ENCODE results near the gene NAV2.

Gene NAV2

DNA sequence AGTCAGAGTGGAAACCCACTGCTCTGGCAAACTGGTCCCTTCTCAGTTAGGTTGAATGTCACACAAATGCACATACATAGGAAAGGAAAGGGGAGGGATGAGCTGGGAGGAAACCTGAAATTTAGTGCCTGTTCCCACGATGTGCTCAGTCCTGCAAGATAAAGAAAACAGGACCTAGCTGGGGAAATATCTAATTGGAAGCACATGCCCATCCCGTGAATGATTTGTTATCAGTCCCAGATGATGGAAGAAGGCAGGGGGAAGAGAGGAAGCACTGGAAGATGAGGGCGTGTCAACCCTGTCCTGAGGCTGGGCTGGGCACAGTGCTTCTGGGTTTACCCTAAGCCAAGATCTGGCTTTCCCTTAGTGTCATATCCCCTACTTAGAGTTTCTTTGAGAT, 173.9 kb downstream of the NAV2 start:
- TF ChIP-seq ISL1 (CRISPR knock-in tag; IDR thresholded peaks at IDR 0.05), result no peak
- peak; percentile 43; the same call in 1 of the 2 replicates for TF ChIP-seq TCF4 (CRISPR knock-in tag; IDR thresholded peaks at IDR 0.05; ENCODE audit: borderline replicate concordance)
- no peak for TF ChIP-seq ESRRG (CRISPR knock-in tag; IDR thresholded peaks at IDR 0.05)
- ATAC-seq, result no peak

DNA sequence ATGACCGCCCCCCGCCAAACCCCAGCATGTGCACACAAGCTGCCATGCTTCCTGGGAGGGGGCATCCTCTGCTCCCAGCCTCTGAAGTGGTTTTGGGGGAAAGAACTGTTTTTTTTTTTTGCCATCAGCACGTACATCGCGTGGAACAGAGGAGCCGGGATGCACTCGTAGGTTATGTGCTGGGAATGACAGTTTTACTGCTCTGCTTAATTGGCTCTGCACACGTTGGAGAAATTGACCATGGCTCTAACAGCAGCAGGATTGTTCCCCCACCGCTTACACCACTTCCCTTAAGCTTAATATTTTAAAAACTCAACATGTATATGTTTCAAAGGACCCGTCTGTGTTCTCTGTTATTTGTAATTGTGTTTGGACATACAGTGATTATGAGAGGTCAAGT, 175.2 kb downstream of the NAV2 start:
- ATAC-seq, result no peak
- TF ChIP-seq ZNF70 (CRISPR knock-in tag; IDR thresholded peaks at IDR 0.05) (no peak), ZNF565 (CRISPR knock-in tag; conservative IDR thresholded peaks at IDR 0.05; ENCODE audit: low read depth) (no peak), ISL1 (CRISPR knock-in tag; IDR thresholded peaks at IDR 0.05) (no peak), GLIS3 (CRISPR knock-in tag; IDR thresholded peaks at IDR 0.05) (no peak), ZFP30 (CRISPR knock-in tag; IDR thresholded peaks at IDR 0.05) (no peak), ZC3H10 (CRISPR knock-in tag; IDR thresholded peaks at IDR 0.05) (no peak), CSDC2 (CRISPR knock-in tag; IDR thresholded peaks at IDR 0.05) (no peak), TCF4 (CRISPR knock-in tag; IDR thresholded peaks at IDR 0.05; ENCODE audit: borderline replicate concordance) (no peak), TOX (CRISPR knock-in tag; IDR thresholded peaks at IDR 0.05; ENCODE audit: borderline replicate concordance) (no peak), ARNTL (CRISPR knock-in tag; IDR thresholded peaks at IDR 0.05; ENCODE audit: borderline replicate concordance, low read depth) (no peak), ESRRG (CRISPR knock-in tag; IDR thresholded peaks at IDR 0.05) (no peak), SNAI2 (CRISPR knock-in tag; IDR thresholded peaks at IDR 0.05) (no peak), PPARA (CRISPR knock-in tag; IDR thresholded peaks at IDR 0.05; ENCODE audit: borderline replicate concordance) (no peak), RARB (CRISPR knock-in tag; IDR thresholded peaks at IDR 0.05) (no peak)
- TF ChIP-seq, protein P1, sequence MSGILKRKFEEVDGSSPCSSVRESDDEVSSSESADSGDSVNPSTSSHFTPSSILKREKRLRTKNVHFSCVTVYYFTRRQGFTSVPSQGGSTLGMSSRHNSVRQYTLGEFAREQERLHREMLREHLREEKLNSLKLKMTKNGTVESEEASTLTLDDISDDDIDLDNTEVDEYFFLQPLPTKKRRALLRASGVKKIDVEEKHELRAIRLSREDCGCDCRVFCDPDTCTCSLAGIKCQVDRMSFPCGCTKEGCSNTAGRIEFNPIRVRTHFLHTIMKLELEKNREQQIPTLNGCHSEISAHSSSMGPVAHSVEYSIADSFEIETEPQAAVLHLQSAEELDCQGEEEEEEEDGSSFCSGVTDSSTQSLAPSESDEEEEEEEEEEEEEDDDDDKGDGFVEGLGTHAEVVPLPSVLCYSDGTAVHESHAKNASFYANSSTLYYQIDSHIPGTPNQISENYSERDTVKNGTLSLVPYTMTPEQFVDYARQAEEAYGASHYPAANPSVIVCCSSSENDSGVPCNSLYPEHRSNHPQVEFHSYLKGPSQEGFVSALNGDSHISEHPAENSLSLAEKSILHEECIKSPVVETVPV (CRISPR knock-in tag; IDR thresholded peaks at IDR 0.05), result no peak

GRCh38 chr11:19889531-19889930, 176.9 kb downstream of the NAV2 start:
- ATAC-seq, result no peak
- TF ChIP-seq RARB (CRISPR knock-in tag; IDR thresholded peaks at IDR 0.05) (no peak), ZFP3 (CRISPR knock-in tag; IDR thresholded peaks at IDR 0.05) (no peak), ISL1 (CRISPR knock-in tag; IDR thresholded peaks at IDR 0.05) (no peak), TOX (CRISPR knock-in tag; IDR thresholded peaks at IDR 0.05; ENCODE audit: borderline replicate concordance) (no peak)

GRCh38 chr11:19890308-19890707, 177.7 kb downstream of the NAV2 start:
- ATAC-seq, result peak; percentile 85

DNA sequence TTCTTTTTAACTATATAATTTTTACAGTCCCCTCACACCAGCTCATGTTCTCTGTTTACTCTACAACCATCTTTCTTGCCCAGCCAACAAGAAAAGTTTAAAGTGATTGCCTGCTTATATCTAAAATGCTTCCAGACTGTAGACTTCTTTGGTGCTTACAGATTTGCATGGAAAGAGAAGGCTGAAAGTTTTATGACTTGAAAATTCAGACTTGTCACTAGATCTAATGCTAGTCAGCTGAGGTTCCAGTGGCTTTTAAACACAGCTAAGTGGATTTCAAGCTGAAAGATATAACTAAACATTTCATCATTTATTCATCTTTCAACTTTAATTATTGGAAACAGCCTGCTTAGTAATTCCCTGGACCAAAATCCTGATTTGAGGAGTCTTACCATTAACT, 178.4 kb downstream of the NAV2 start:
- ATAC-seq, result peak; percentile 27; the same call in 2 of the 3 replicates
- TF ChIP-seq ISL1 (CRISPR knock-in tag; IDR thresholded peaks at IDR 0.05) (peak; percentile 63), BACH2 (CRISPR knock-in tag; IDR thresholded peaks at IDR 0.05; ENCODE audit: borderline replicate concordance) (no peak)

More at GRCh38 chr11:19890308-19890707, 177.7 kb downstream of the NAV2 start:
- TF ChIP-seq OSR1 (CRISPR knock-in tag; IDR thresholded peaks at IDR 0.05), result no peak
- no peak for TF ChIP-seq RARB (CRISPR knock-in tag; IDR thresholded peaks at IDR 0.05)
- 0 out of 2 replicates have a peak, but pooled peaks have one; percentile 5 for TF ChIP-seq ESRRG (CRISPR knock-in tag; IDR thresholded peaks at IDR 0.05)
- TF ChIP-seq ISL1 (CRISPR knock-in tag; IDR thresholded peaks at IDR 0.05), result peak; percentile 40

GRCh38 chr11:19892387-19892786, 179.8 kb downstream of the NAV2 start:
- ATAC-seq, result no peak
- TF ChIP-seq ZNF70 (CRISPR knock-in tag; IDR thresholded peaks at IDR 0.05) (no peak), CREB5 (CRISPR knock-in tag; IDR thresholded peaks at IDR 0.05; ENCODE audit: low read depth) (no peak), ESRRG (CRISPR knock-in tag; IDR thresholded peaks at IDR 0.05) (no peak)

DNA sequence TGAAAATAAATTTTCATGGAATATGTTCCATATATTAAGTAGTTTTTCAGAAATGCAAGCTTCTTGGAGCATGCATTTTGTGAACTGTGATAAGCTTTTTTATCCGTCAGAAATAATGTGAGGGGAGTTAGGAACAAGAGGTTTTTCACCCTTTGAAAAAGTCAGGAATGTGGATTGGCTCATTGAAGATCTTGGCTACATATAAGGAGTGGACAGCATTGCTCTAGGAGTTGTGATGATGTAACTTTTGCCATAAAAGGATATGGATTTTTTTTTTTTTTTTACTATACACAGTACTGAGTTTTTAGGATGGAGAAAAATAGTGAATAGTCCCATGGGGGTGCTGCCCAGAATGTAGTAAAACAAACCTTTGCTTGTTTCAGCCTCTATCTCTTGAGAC, 180.2 kb downstream of the NAV2 start:
- no peak for ATAC-seq
- TF ChIP-seq, protein P2, sequence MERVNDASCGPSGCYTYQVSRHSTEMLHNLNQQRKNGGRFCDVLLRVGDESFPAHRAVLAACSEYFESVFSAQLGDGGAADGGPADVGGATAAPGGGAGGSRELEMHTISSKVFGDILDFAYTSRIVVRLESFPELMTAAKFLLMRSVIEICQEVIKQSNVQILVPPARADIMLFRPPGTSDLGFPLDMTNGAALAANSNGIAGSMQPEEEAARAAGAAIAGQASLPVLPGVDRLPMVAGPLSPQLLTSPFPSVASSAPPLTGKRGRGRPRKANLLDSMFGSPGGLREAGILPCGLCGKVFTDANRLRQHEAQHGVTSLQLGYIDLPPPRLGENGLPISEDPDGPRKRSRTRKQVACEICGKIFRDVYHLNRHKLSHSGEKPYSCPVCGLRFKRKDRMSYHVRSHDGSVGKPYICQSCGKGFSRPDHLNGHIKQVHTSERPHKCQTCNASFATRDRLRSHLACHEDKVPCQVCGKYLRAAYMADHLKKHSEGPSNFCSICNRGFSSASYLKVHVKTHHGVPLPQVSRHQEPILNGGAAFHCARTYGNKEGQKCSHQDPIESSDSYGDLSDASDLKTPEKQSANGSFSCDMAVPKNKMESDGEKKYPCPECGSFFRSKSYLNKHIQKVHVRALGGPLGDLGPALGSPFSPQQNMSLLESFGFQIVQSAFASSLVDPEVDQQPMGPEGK (CRISPR knock-in tag; IDR thresholded peaks at IDR 0.05; ENCODE audit: borderline replicate concordance), result no peak
- TF ChIP-seq ZFP30 (CRISPR knock-in tag; IDR thresholded peaks at IDR 0.05) (no peak), TSHZ2 (CRISPR knock-in tag; IDR thresholded peaks at IDR 0.05) (no peak), OSR1 (CRISPR knock-in tag; IDR thresholded peaks at IDR 0.05) (no peak), ZC3H10 (CRISPR knock-in tag; IDR thresholded peaks at IDR 0.05) (no peak), ARNTL (CRISPR knock-in tag; IDR thresholded peaks at IDR 0.05; ENCODE audit: borderline replicate concordance, low read depth) (no peak), RARB (CRISPR knock-in tag; IDR thresholded peaks at IDR 0.05) (no peak), TCF4 (CRISPR knock-in tag; IDR thresholded peaks at IDR 0.05; ENCODE audit: borderline replicate concordance) (no peak)
- TF ChIP-seq, protein P3, sequence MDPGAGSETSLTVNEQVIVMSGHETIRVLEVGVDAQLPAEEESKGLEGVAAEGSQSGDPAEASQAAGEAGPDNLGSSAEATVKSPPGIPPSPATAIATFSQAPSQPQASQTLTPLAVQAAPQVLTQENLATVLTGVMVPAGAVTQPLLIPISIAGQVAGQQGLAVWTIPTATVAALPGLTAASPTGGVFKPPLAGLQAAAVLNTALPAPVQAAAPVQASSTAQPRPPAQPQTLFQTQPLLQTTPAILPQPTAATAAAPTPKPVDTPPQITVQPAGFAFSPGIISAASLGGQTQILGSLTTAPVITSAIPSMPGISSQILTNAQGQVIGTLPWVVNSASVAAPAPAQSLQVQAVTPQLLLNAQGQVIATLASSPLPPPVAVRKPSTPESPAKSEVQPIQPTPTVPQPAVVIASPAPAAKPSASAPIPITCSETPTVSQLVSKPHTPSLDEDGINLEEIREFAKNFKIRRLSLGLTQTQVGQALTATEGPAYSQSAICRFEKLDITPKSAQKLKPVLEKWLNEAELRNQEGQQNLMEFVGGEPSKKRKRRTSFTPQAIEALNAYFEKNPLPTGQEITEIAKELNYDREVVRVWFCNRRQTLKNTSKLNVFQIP (CRISPR knock-in tag; IDR thresholded peaks at IDR 0.05; ENCODE audit: borderline replicate concordance, low read depth), result no peak

All from SK-N-SH treated with all-trans-retinoic acid at 6 μM for 48 hours (cell line).